Occipital lobe (tissue), 2 donors: ENCODE results near the gene VAMP8. TPM values are rescaled to one million over a fixed set of nuclear protein-coding genes. Genes with fewer than 3 reads are reported as not detected.
A peak's percentile ranks its signal among the peaks of the same experiment; 100 is the strongest.
"Not testable (repeated sequence)": the region's sequence is repeated elsewhere in the genome, so short reads cannot be mapped to it uniquely, and the experiment has no call there.

ENCODE experiments used
- DNase-seq: peaks from one replicate; lab custom pipeline; 2025; lab: John Stamatoyannopoulos, UW
- total RNA-seq: library from RNA; depleted of rRNA; stranded (reverse); fragments of >200 nt; gene quantifications from one replicate; pipeline ENCODE4 v1.2.3, GENCODE V29; 2014

The VAMP8 gene
- total RNA-seq, 1 donor from 2014 or later = 0.94 TPM

DNA sequence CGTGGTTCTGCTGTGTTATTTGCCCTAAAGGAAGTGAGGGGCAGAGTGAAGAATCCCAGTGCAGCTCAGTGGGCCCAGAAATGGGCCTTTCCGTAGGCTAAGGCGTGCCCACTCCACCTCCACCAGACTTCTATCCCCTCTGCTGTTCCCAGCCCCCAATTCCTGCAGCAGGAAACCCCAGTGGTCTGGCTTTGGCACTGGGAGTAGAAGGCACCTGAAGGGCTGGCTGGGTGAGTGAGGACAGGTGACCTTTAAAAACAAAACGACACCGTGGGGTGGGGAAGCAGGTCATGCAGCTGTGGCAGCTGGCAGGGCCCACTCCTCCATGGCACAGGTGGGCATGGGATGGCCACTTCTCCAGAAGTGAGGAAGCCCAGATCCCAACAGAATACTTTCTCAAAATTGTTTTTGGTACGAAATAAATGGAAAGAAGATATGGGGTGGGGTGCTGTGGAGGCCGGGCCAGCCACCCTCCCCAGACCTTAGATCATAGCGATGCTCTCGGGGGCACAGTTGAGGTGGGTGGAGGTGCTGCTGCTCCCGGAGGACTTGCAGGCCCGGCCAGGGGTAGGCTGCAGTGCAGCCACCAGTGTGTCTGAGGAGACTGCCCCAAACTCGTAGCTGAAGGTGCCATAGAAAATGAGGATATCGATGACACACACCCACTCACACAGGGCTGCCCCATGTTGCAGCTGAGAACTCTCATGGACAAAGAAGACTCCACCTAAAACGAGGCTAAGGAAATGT, 21.4 kb downstream of the VAMP8 start:
- no peak for DNase-seq

DNA sequence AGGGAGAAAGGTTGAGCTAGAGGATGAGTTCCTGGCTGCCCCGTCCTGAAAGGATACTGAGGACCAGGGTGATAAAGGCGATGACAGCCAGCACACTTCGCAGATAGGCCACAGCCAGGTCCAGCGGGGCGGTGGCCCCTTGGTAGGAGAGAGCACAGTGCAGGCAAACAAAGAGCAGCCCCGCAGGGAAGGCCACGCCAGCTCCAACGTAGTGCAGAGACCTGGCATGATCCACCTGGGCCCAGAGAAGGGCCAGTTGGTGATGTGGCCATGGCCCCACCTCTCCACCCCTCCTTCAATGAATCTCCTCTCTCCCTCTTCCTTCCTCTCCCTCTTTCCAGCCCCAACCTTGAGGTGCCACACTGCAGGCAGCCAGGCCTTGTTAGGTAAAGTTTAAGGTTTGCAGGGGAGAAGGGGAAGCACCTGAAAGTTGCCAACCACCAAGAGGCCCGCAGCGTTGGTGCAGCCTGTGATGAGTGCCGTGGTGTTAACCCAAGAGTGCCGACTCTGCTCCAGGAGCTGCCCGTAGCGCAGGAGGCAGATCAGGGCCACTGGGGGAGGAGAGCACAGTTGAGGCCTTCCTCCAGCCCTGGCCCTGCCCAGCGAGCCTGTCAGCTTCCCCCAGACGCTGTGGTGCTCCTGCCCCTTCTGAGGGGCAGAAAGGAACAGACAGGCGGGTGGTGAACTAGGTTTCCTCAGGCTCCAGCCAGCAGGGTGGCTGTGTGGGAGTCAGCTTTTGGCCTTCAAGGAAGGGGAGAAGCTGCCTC, 22.3 kb downstream of the VAMP8 start:
- no peak for DNase-seq

GRCh38 chr2:85600235-85600575, 22.8 kb downstream of the VAMP8 start:
- DNase-seq = no peak

DNA sequence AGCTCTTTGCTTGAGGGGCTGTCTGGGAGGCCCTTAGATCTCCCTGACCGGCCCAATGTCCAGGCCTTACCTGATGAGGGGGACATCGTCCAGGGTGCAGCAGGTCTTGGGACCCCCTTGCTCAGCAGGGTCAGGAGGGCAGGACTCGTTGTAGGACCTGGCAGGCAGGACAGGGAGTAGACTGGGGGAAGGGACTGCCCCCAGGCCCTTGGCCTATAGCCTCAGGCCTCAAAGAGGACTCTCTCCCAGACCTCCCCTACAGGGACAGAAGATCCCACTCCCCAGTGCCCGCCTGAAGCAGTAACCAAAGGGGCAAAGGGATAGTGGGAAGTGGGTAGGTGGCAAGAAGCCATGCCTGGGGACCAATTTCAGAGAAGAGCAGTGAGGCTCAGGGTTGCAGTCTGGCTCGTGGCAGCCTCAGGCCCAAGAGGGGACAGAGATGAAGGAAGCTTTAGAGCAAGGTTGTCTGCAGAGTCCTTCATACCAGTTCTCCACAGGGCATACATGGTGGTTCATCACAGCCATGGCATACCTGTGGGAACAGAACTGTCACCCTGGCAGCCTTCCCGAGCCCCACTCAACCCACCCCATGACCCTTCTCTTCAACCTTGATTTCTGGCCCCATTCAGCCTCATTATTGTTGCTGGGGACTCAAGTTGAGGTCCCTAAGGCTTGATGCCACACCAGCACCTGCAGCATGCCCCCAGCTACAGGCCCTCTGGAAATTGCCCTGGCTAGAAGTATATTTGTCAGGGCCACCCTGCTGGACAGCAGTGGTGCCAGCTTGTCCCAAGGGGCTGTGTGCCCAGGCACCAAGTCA, 23.8 kb downstream of the VAMP8 start:
- DNase-seq = no peak

- DNase-seq = peak; percentile 52
Measured at GRCh38 chr2:85601771-85602475, 24.5 kb downstream of the VAMP8 start.

- peak; percentile 91 for DNase-seq
Measured at GRCh38 chr2:85602476-85603234, 25.3 kb downstream of the VAMP8 start, which contains the start of gene TMEM150A. Gene TMEM150A (minus strand): TSS chr2:85602698. CDS start chr2:85601948, 750 bp downstream.

DNA sequence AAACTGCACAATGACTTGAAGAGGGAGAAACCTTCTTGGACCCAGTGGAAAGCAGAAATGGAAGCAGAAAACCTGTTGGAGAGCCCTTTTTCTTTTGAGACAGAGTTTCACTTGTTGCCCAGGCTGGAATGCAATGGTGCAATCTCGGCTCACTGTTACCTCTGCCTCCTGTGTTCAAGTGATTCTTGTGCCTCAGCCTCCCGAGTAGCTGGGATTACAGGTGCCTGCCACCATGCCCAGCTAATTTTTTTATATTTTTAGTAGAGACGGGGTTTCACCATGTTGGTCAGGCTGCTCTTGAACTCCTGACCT, 26.7 kb downstream of the VAMP8 start:
- DNase-seq = not testable (repeated sequence)

- DNase-seq = no peak
Measured at GRCh38 chr2:85604568-85605339, 27.4 kb downstream of the VAMP8 start.

DNA sequence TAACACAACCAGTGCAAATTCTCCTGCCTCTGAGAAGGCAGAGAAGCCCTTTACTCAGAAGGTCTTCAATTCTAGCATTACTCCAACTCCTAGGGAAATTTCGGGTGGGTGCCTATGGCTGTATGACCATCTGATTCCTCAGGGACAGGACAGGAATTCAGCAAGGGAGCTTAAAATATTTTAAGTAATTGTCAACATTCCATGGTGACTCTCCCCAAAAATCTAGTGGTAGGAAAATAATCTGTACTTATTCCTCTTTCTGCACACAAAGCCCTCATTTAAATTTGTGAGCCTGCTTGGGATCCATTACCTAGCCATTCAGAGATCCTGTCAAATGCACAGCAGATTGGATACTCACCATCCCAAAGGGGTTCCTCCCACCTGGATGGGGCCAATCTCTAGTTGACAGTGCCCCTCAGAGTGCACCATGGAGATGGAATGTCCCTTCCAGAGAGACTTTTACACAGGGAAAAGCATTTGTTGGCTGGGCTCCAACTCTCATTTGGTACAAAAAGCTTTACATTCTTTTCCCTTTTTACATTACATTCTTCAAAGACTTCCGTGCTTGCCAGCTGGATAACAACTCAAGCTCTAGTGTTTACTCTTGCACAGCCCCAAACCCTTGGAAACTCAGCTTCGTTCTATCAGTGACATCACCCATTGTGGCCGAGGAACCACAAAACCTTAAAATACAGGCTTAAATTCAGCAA, 28.2 kb downstream of the VAMP8 start:
- no peak for DNase-seq

GRCh38 chr2:85606116-85606455, 28.7 kb downstream of the VAMP8 start:
- DNase-seq = no peak

- DNase-seq = no peak
Measured at GRCh38 chr2:85607268-85608215, 30.2 kb downstream of the VAMP8 start.

- no peak for DNase-seq
Measured at GRCh38 chr2:85611217-85611704, 33.9 kb downstream of the VAMP8 start.

GRCh38 chr2:85611705-85612587, 34.6 kb downstream of the VAMP8 start, which contains the start of gene C2orf68:
Gene C2orf68 (minus strand): TSS chr2:85612066. CDS start chr2:85611984, 82 bp downstream.
- DNase-seq = peak; percentile 83

GRCh38 chr2:85613717-85614515, 36.5 kb downstream of the VAMP8 start:
- DNase-seq = no peak

DNA sequence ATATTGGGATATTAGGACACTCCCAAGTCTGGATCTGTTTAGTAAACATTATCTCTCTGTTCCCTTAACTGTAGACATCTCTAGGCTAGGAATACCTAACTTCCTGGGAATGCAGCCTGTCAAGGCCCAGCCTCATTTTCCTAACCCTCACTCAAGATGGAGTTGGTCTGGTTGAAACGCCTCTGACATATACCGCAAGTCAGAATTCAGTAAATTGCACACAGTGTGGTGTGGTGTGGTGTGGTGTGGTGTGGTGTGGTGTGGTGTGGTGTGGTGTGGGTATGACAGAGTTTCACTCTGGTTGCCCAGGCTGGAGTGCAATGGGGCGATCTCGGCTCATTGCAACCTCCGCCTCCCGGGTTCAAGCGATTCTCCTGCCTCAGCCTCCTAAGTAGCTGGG, 37.4 kb downstream of the VAMP8 start:
- not testable (repeated sequence) for DNase-seq

DNA sequence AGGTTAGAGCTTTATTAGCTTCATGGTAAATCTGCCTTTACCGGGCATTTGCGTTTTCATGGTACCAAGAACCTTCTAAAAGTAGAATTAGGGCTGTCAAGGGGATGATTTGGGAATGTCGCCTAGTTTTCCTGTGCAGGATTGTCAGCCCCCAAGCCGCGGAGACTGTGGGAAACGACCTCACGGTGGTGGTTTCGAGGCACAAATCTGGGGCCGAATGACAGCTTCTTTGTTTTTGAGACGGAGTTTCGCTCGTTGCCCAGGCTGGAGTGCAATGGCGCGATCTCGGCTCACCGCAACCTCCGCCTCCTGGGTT, 38.0 kb downstream of the VAMP8 start:
- no peak for DNase-seq
